SK-N-SH treated with all-trans-retinoic acid at 6 μM for 48 hours (cell line): ENCODE results near the gene PRDM5.

Experiments used
- ATAC-seq: fragments of 200-7000 bp; cut with Tn5 transposase; 3 replicates; pipeline ENCODE4 v1.9.1; 2020; ENCODE audit warnings: mild to moderate bottlenecking, moderate library complexity
- ARNTL ChIP-seq: fragments of 450-650 bp; formaldehyde crosslinking; IDR thresholded peaks from 2 replicates; pipeline ENCODE4 v1.5.0; 2020; ENCODE audit warnings: low read depth, mild to moderate bottlenecking, moderate library complexity, borderline replicate concordance
- BACH2 ChIP-seq: fragments of 250-450 bp; sonication (Bioruptor Pico); IDR thresholded peaks from 2 replicates; pipeline ENCODE4 v1.9.0; 2021; ENCODE audit warnings: mild to moderate bottlenecking, borderline replicate concordance
- CREB5 ChIP-seq: fragments of 250-450 bp; sonication (Bioruptor Pico); IDR thresholded peaks from 2 replicates; pipeline ENCODE4 v1.5.1; 2020; ENCODE audit warnings: low read depth, mild to moderate bottlenecking, moderate library complexity
- CSDC2 ChIP-seq: fragments of 250-450 bp; sonication (Bioruptor Pico); IDR thresholded peaks from 2 replicates; pipeline ENCODE4 v1.5.0; 2020; ENCODE audit warnings: mild to moderate bottlenecking, moderate library complexity
- CSRNP3 ChIP-seq: fragments of 250-450 bp; sonication (Bioruptor Pico); IDR thresholded peaks from 2 replicates; pipeline ENCODE4 v1.5.1; 2021; ENCODE audit warnings: mild to moderate bottlenecking, moderate library complexity
- ESRRG ChIP-seq: fragments of 250-450 bp; sonication (Bioruptor Pico); IDR thresholded peaks from 2 replicates; pipeline ENCODE4 v1.6.1; 2021; ENCODE audit warnings: mild to moderate bottlenecking
- GLIS3 ChIP-seq: fragments of 250-450 bp; sonication (Bioruptor Pico); IDR thresholded peaks from 2 replicates; pipeline ENCODE4 v1.5.0; 2020; ENCODE audit warnings: mild to moderate bottlenecking, moderate library complexity
- ISL1 ChIP-seq: fragments of 250-450 bp; sonication (Bioruptor Pico); IDR thresholded peaks from 2 replicates; pipeline ENCODE4 v2.1.2; 2022; ENCODE audit warnings: mild to moderate bottlenecking, moderate library complexity
- OSR1 ChIP-seq: fragments of 250-450 bp; sonication (Bioruptor Pico); IDR thresholded peaks from 2 replicates; pipeline ENCODE4 v1.8.0; 2022; ENCODE audit warnings: moderate library complexity, mild to moderate bottlenecking, inconsistent platforms
- PATZ1 ChIP-seq: fragments of 250-450 bp; sonication (Bioruptor Pico); IDR thresholded peaks from 2 replicates; pipeline ENCODE4 v1.8.0; 2020; ENCODE audit warnings: mild to moderate bottlenecking, moderate library complexity, borderline replicate concordance
- POU6F1 ChIP-seq: fragments of 250-450 bp; sonication (Bioruptor Pico); IDR thresholded peaks from 2 replicates; pipeline ENCODE4 v1.8.0; 2021; ENCODE audit warnings: low read depth, mild to moderate bottlenecking, moderate library complexity, borderline replicate concordance
- PPARA ChIP-seq: fragments of 250-450 bp; sonication (Bioruptor Pico); IDR thresholded peaks from 2 replicates; pipeline ENCODE4 v1.5.0; 2020; ENCODE audit warnings: mild to moderate bottlenecking, borderline replicate concordance
- RARB ChIP-seq: fragments of 250-450 bp; sonication (Bioruptor Pico); IDR thresholded peaks from 2 replicates; pipeline ENCODE4 v1.8.0; 2021; ENCODE audit warnings: mild to moderate bottlenecking, moderate library complexity
- SNAI2 ChIP-seq: fragments of 250-450 bp; sonication (Bioruptor Pico); IDR thresholded peaks from 2 replicates; pipeline ENCODE4 v1.5.0; 2020; ENCODE audit warnings: mild to moderate bottlenecking, moderate library complexity
- TCF4 ChIP-seq: fragments of 250-450 bp; sonication (Bioruptor Pico); IDR thresholded peaks from 2 replicates; pipeline ENCODE4 v1.8.0; 2021; ENCODE audit warnings: mild to moderate bottlenecking, moderate library complexity, borderline replicate concordance
- TOX ChIP-seq: fragments of 250-450 bp; sonication (Bioruptor Pico); IDR thresholded peaks from 2 replicates; pipeline ENCODE4 v1.8.0; 2021; ENCODE audit warnings: mild to moderate bottlenecking, moderate library complexity, borderline replicate concordance
- ZC3H10 ChIP-seq: fragments of 250-450 bp; sonication (Bioruptor Pico); IDR thresholded peaks from 2 replicates; pipeline ENCODE4 v1.5.1; 2021; ENCODE audit warnings: mild to moderate bottlenecking, moderate library complexity
- ZFP3 ChIP-seq: fragments of 250-450 bp; sonication (Bioruptor Pico); IDR thresholded peaks from 2 replicates; pipeline ENCODE4 v1.5.0; 2020; ENCODE audit warnings: mild to moderate bottlenecking, moderate library complexity
- ZFP30 ChIP-seq: fragments of 450-650 bp; formaldehyde crosslinking; IDR thresholded peaks from 2 replicates; pipeline ENCODE4 v1.5.0; 2022; ENCODE audit warnings: mild to moderate bottlenecking, moderate library complexity
- ZNF565 ChIP-seq: fragments of 450-650 bp; formaldehyde crosslinking; conservative IDR thresholded peaks from 2 replicates; pipeline ENCODE4 v1.5.0; 2020; ENCODE audit warnings: low read depth, mild to moderate bottlenecking, moderate library complexity
- ZNF70 ChIP-seq: fragments of 450-650 bp; formaldehyde crosslinking; IDR thresholded peaks from 2 replicates; pipeline ENCODE4 v1.5.0; 2020; ENCODE audit warnings: mild to moderate bottlenecking, moderate library complexity
- ZNF8 ChIP-seq: fragments of 450-650 bp; formaldehyde crosslinking; IDR thresholded peaks from 2 replicates; pipeline ENCODE4 v1.5.0; 2020; ENCODE audit warnings: mild to moderate bottlenecking, moderate library complexity
- TF ChIP-seq, protein P1 (sequence below): fragments of 250-450 bp; sonication (Bioruptor Pico); IDR thresholded peaks from 2 replicates; pipeline ENCODE4 v1.5.0; 2020; ENCODE audit warnings: mild to moderate bottlenecking, moderate library complexity

Gene PRDM5

DNA sequence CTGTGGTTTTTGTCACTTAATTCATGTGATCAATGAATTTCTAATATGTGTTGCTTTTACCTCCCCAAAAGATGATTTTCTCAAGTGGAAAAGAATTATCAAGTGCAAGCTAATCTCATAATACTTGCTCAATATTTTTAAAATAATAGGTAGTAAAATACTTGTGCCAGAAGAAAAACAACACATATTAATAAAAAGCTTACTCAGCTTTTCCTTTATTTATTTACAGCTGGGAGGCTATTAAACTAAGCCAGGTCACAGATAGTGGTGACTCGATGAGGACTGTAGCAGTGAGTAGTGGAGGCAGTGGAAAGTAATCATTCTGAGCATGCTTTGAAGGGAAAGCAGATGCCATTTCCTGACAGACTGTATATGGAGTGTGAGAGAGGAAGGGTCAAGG lies 96.1 kb downstream of the PRDM5 start:
- TF ChIP-seq PATZ1 (CRISPR knock-in tag): no peak
- no peak for ATAC-seq

- TF ChIP-seq, protein P1, sequence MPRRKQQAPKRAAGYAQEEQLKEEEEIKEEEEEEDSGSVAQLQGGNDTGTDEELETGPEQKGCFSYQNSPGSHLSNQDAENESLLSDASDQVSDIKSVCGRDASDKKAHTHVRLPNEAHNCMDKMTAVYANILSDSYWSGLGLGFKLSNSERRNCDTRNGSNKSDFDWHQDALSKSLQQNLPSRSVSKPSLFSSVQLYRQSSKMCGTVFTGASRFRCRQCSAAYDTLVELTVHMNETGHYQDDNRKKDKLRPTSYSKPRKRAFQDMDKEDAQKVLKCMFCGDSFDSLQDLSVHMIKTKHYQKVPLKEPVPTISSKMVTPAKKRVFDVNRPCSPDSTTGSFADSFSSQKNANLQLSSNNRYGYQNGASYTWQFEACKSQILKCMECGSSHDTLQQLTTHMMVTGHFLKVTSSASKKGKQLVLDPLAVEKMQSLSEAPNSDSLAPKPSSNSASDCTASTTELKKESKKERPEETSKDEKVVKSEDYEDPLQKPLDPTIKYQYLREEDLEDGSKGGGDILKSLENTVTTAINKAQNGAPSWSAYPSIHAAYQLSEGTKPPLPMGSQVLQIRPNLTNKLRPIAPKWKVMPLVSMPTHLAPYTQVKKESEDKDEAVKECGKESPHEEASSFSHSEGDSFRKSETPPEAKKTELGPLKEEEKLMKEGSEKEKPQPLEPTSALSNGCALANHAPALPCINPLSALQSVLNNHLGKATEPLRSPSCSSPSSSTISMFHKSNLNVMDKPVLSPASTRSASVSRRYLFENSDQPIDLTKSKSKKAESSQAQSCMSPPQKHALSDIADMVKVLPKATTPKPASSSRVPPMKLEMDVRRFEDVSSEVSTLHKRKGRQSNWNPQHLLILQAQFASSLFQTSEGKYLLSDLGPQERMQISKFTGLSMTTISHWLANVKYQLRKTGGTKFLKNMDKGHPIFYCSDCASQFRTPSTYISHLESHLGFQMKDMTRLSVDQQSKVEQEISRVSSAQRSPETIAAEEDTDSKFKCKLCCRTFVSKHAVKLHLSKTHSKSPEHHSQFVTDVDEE (CRISPR knock-in tag): no peak
- TF ChIP-seq PATZ1 (CRISPR knock-in tag): no peak
- no peak for TF ChIP-seq ISL1
- TF ChIP-seq SNAI2 (CRISPR knock-in tag): no peak
- TF ChIP-seq CREB5 (CRISPR knock-in tag): no peak
- no peak for TF ChIP-seq ZFP3 (CRISPR knock-in tag)
- no peak for TF ChIP-seq GLIS3 (CRISPR knock-in tag)
- TF ChIP-seq BACH2: no peak
- no peak for TF ChIP-seq TCF4 (CRISPR knock-in tag)
- no peak for TF ChIP-seq OSR1 (CRISPR knock-in tag)
- no peak for TF ChIP-seq RARB (CRISPR knock-in tag)
- TF ChIP-seq CSRNP3: no peak
- no peak for TF ChIP-seq ZFP30 (CRISPR knock-in tag)
- TF ChIP-seq ZNF70: no peak
- TF ChIP-seq ZNF565: no peak
- no peak for TF ChIP-seq TOX (CRISPR knock-in tag)
- no peak for TF ChIP-seq CSDC2 (CRISPR knock-in tag)
- no peak for TF ChIP-seq ARNTL (CRISPR knock-in tag)
- TF ChIP-seq, all 23 proteins: peak for 0
- no peak for ATAC-seq
These were observed 97.6 kb downstream of the PRDM5 start for GRCh38 chr4:120824946-120825345.

DNA sequence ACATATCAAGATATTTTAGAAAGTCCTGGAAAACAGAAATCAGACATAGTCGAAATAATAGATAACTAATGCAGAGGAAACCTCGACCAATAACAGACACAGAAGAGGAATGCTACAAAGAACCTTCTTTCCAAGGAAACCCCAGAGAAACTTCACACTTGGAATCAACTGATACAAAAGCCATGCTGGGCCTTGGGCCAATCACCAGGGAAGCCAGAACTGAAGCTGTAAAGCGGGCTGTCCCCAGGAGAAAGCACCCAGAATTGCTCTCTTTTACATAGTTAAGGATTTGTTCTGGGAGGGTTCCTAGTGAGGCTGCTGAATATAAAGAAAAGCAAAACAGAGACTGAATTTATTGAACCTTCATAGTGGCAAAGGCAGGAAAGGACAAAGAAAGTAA lies 100.5 kb downstream of the PRDM5 start:
- no peak for TF ChIP-seq ZNF8
- TF ChIP-seq ZNF70: no peak
- no peak for TF ChIP-seq ZFP30 (CRISPR knock-in tag)
- TF ChIP-seq ISL1: no peak
- no peak for TF ChIP-seq ESRRG (CRISPR knock-in tag)
- TF ChIP-seq ZFP3 (CRISPR knock-in tag): no peak
- TF ChIP-seq CSRNP3: no peak
- no peak for TF ChIP-seq OSR1 (CRISPR knock-in tag)
- no peak for TF ChIP-seq SNAI2 (CRISPR knock-in tag)
- no peak for TF ChIP-seq POU6F1 (CRISPR knock-in tag)
- no peak for TF ChIP-seq ZNF565
- TF ChIP-seq PPARA: no peak
- TF ChIP-seq TCF4 (CRISPR knock-in tag): no peak
- no peak for TF ChIP-seq ARNTL (CRISPR knock-in tag)
- TF ChIP-seq CREB5 (CRISPR knock-in tag): no peak
- no peak for TF ChIP-seq TOX (CRISPR knock-in tag)
- TF ChIP-seq GLIS3 (CRISPR knock-in tag): no peak
- no peak for TF ChIP-seq ZC3H10 (CRISPR knock-in tag)
- no peak for TF ChIP-seq RARB (CRISPR knock-in tag)
- no peak for TF ChIP-seq CSDC2 (CRISPR knock-in tag)
- no peak for ATAC-seq
